Loucy (cell line): Measurements from ENCODE around the gene NOP16.

Experiments
- H2AFZ ChIP-seq: fragments of 200-600 bp; sonication (generic); 2 replicates; pipeline ENCODE4 v1.6.0; 2016; ENCODE audit warnings: antibody characterized with exemption, mild to moderate bottlenecking, low read length, moderate library complexity
- H3F3A ChIP-seq: fragments of 200-600 bp; 2 replicates; pipeline ENCODE4 v1.6.0; 2016; ENCODE audit warnings: antibody characterized with exemption, low read depth, mild to moderate bottlenecking
- H3K27me3 ChIP-seq: fragments of 200-600 bp; sonication (generic); 2 replicates; pipeline ENCODE4 v1.6.1; 2014; ENCODE audit warnings: low read length, mild to moderate bottlenecking; ENCODE audit not compliant: insufficient read depth, poor library complexity, severe bottlenecking
- H3K36me3 ChIP-seq: fragments of 200-600 bp; sonication (generic); 2 replicates; pipeline ENCODE4 v1.6.1; 2016; ENCODE audit warnings: low read length; ENCODE audit not compliant: insufficient read depth
- H3K4me1 ChIP-seq: fragments of 200-600 bp; sonication (generic); 2 replicates; pipeline ENCODE4 v1.5.1; 2014; ENCODE audit warnings: low read length, mild to moderate bottlenecking; ENCODE audit not compliant: insufficient read depth, poor library complexity, severe bottlenecking
- H3K4me2 ChIP-seq: fragments of 200-600 bp; sonication (generic); 2 replicates; pipeline ENCODE4 v1.6.0; 2014; ENCODE audit warnings: antibody characterized with exemption, low read length, low read depth, mild to moderate bottlenecking; ENCODE audit not compliant: poor library complexity, severe bottlenecking
- H3K4me3 ChIP-seq: fragments of 200-600 bp; sonication (generic); 2 replicates; pipeline ENCODE4 v1.5.1; 2014; ENCODE audit warnings: low read length, mild to moderate bottlenecking, mixed read lengths; ENCODE audit not compliant: poor library complexity, severe bottlenecking
- H3K79me2 ChIP-seq: fragments of 200-600 bp; sonication (generic); 2 replicates; pipeline ENCODE4 v1.6.1; 2014; ENCODE audit warnings: low read length; ENCODE audit not compliant: insufficient read depth
- H3K9ac ChIP-seq: fragments of 200-600 bp; sonication (generic); 2 replicates; pipeline ENCODE4 v1.6.0; 2014; ENCODE audit warnings: mild to moderate bottlenecking, low read depth, low read length, moderate library complexity; ENCODE audit not compliant: poor library complexity, severe bottlenecking
- H3K9me2 ChIP-seq: fragments of 200-600 bp; sonication (generic); replicated peaks from 2 replicates; pipeline ENCODE4 v1.6.1; 2016; ENCODE audit warnings: low read depth, low read length, mixed read lengths
- H3K9me3 ChIP-seq: fragments of 200-600 bp; sonication (generic); 2 replicates; pipeline ENCODE4 v1.6.1; 2014; ENCODE audit warnings: mild to moderate bottlenecking, antibody characterized with exemption, low read length, low read depth; ENCODE audit not compliant: insufficient read depth
- H4K20me1 ChIP-seq: fragments of 200-600 bp; sonication (generic); 2 replicates; pipeline ENCODE4 v1.6.0; 2014; ENCODE audit warnings: antibody characterized with exemption, low read length, mild to moderate bottlenecking; ENCODE audit not compliant: insufficient read depth, poor library complexity, severe bottlenecking
- EZH2phosphoT487 ChIP-seq: fragments of 200-600 bp; IDR thresholded peaks from 2 replicates; pipeline ENCODE4 v1.6.1; 2018; ENCODE audit warnings: antibody characterized with exemption, mild to moderate bottlenecking, moderate library complexity, borderline replicate concordance
- TF ChIP-seq, protein P1 (sequence below): fragments of 200-600 bp; sonication (generic); conservative IDR thresholded peaks from 2 replicates; pipeline ENCODE4 v1.5.1; 2014; ENCODE audit warnings: mild to moderate bottlenecking, antibody characterized with exemption, low read length

Gene NOP16

DNA sequence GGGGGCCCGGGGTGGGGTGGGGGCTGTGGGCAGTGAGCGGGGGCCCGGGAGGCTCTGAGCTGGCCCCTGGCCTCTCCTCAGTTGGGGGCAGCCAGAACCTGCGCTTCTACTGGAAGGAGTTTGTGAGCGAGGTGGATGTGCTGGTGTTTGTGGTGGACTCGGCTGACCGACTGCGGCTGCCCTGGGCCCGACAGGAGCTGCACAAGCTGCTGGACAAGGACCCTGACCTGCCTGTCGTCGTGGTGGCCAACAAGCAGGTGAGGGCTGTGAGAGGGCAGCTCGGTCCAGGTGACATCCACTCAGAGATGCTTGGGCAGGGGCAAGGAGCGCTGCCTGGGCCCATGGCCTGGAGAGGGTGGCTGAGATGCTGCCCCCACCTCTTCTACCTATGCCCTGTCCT, 19.7 kb downstream of the NOP16 start:
- no peaks in the 10 kb centered on the region for H4K20me1 ChIP-seq
- H3K36me3 ChIP-seq, result no peaks in the 10 kb centered on the region
- H3K4me3 ChIP-seq, result no peak overlapping the region
- H3K9ac ChIP-seq, result no peak overlapping the region
- H3K4me1 ChIP-seq, result no peaks in the 10 kb centered on the region
- H3K79me2 ChIP-seq, result no peaks in the 10 kb centered on the region
- H3F3A ChIP-seq, result no peaks in the 10 kb centered on the region
- H2AFZ ChIP-seq, result no peak overlapping the region
- no peak for TF ChIP-seq EZH2phosphoT487
- TF ChIP-seq, protein P1, sequence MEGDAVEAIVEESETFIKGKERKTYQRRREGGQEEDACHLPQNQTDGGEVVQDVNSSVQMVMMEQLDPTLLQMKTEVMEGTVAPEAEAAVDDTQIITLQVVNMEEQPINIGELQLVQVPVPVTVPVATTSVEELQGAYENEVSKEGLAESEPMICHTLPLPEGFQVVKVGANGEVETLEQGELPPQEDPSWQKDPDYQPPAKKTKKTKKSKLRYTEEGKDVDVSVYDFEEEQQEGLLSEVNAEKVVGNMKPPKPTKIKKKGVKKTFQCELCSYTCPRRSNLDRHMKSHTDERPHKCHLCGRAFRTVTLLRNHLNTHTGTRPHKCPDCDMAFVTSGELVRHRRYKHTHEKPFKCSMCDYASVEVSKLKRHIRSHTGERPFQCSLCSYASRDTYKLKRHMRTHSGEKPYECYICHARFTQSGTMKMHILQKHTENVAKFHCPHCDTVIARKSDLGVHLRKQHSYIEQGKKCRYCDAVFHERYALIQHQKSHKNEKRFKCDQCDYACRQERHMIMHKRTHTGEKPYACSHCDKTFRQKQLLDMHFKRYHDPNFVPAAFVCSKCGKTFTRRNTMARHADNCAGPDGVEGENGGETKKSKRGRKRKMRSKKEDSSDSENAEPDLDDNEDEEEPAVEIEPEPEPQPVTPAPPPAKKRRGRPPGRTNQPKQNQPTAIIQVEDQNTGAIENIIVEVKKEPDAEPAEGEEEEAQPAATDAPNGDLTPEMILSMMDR, result no peak
- H3K4me2 ChIP-seq, result no peak overlapping the region
- H3K27me3 ChIP-seq, result no peaks in the 10 kb centered on the region
- H3K9me2 ChIP-seq, result no peaks in the 10 kb centered on the region
- no peaks in the 10 kb centered on the region for H3K9me3 ChIP-seq

DNA sequence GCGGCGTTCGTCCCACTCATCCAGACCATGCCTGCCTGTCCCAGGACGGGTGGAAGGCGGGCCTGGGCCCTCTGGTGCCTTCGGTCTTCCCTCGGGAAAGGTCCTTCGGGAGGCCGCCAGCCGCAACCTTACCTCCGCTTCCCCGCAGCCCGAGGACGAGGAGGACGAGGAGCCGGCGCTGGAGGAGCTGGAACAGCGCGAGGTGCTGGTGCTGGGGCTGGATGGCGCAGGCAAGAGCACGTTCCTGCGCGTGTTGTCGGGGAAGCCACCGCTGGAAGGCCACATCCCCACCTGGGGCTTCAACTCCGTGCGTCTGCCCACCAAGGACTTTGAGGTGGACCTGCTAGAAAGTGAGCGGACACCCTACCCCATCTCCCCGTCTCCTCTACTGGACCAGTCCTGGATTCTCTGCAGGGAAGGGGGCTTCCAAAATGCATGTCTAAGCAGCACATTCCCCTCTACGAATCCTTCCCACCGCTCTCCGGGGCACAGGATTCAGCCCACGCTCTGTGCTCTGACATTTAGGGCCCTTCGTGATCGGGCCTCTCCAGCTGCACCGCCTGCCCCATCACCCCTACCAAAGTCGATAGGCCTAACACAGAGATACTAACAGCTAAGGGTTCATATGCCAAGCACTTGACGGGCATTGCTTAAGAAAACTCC, 22.0 kb downstream of the NOP16 start:
- Histone ChIP-seq H3K4me3 (peak overlapping the region; percentile 73), H3K9me2 (no peaks in the 10 kb centered on the region), H3K27me3 (no peaks in the 10 kb centered on the region), H3K9ac (peak overlapping the region; percentile 67), H3K4me2 (peak overlapping the region; percentile 71), H3K9me3 (no peaks in the 10 kb centered on the region), H3F3A (no peaks in the 10 kb centered on the region), H3K79me2 (peaks cover 2% of the 10 kb centered on the region; the same call in 1 of the 2 replicates), H2AFZ (no peak overlapping the region), H3K4me1 (peaks cover 7% of the 10 kb centered on the region), H4K20me1 (no peaks in the 10 kb centered on the region), H3K36me3 (no peaks in the 10 kb centered on the region)
- TF ChIP-seq EZH2phosphoT487, result no peak
- TF ChIP-seq, protein P1, result no peak

DNA sequence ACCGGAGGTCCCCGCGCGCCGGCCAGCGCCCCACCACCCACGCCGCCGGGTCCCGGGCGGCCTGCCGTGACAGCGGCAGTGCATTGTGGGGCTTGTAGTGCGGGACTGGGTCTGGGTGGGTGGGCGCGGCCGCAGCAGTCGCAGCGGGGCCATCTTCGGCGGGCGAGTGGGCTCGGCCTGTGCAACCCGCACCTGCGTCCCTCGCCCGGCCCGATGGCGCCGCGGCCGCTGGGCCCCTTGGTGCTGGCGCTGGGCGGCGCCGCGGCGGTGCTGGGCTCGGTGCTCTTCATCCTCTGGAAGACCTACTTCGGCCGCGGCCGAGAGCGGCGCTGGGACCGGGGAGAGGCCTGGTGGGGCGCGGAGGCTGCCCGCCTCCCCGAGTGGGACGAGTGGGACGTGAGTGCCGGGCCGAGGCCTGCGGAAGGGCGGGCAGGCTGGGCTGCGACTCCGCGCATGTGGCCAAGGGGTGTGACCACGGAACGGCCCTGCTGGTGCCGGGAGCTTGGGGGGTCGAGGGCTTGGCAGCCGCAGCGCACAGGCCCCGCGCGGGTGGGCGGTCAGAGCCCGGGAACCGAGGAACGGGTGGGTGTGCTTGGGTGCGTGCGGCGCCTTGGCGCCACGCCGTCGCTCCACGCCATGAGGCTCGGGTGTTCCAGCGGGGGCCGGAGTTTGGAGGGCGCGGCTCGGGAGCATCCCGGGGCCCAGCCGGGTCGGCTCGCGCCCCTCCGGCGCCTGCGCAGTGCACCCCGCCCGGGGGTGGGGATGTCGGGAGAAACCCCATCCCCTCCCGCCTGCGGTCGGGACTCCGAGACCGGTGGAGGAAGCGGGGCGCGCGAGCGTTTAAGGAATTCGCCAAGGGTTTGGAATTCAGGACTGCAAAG, 22.8 kb downstream of the NOP16 start, which contains the start of gene ARL10:
Gene ARL10 (plus strand): TSS at position 137 of the 881 bp plus-strand sequence. CDS start 77 bp downstream, at position 214.
- Histone ChIP-seq H3K4me1 (peaks cover 7% of the 10 kb centered on the region), H3K4me3 (peak within 1 kb of the TSS; percentile 73), H3K36me3 (no peaks in the 10 kb centered on the region), H3F3A (no peaks in the 10 kb centered on the region), H3K4me2 (peak within 1 kb of the TSS; percentile 71), H3K9me2 (no peaks in the 10 kb centered on the region), H3K27me3 (no peaks in the 10 kb centered on the region), H3K9ac (peak within 1 kb of the TSS; percentile 67), H3K79me2 (peaks cover 8% of the 10 kb centered on the region), H3K9me3 (no peaks in the 10 kb centered on the region), H4K20me1 (peaks cover 5% of the 10 kb centered on the region), H2AFZ (peak within 1 kb of the TSS; percentile 84)
- TF ChIP-seq, protein P1, result no peak
- TF ChIP-seq EZH2phosphoT487, result no peak
